ENCODE data around the gene COX15.

DNA sequence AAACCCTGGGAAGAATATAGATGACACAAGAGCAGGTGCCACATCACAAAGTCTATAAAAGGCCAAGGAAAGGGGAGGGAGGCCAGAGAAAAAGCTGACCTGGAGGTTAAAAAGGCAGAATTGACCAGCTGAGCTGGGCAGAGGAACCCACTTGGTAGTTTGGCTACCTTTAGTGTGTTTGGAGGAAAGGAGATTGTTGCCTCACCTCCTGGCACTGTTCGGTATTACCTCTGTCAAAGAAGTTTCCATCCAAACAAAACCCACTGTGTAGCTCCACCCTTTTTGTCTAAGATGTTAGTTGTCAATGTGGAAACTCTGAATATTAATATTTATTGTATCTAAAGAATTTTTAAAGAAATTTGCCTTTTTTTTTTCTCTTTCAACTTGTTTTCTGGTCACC, 49.2 kb downstream of the COX15 start:
- TF ChIP-seq, protein P1, sequence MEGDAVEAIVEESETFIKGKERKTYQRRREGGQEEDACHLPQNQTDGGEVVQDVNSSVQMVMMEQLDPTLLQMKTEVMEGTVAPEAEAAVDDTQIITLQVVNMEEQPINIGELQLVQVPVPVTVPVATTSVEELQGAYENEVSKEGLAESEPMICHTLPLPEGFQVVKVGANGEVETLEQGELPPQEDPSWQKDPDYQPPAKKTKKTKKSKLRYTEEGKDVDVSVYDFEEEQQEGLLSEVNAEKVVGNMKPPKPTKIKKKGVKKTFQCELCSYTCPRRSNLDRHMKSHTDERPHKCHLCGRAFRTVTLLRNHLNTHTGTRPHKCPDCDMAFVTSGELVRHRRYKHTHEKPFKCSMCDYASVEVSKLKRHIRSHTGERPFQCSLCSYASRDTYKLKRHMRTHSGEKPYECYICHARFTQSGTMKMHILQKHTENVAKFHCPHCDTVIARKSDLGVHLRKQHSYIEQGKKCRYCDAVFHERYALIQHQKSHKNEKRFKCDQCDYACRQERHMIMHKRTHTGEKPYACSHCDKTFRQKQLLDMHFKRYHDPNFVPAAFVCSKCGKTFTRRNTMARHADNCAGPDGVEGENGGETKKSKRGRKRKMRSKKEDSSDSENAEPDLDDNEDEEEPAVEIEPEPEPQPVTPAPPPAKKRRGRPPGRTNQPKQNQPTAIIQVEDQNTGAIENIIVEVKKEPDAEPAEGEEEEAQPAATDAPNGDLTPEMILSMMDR (IDR thresholded peaks at IDR 0.05; ENCODE audit: low read depth, low read length) = no peak
- TF ChIP-seq POLR2A (IDR thresholded peaks at IDR 0.05; ENCODE audit: extremely low read depth, insufficient read length) = no peak
- TF ChIP-seq, protein P2, sequence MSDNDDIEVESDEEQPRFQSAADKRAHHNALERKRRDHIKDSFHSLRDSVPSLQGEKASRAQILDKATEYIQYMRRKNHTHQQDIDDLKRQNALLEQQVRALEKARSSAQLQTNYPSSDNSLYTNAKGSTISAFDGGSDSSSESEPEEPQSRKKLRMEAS (IDR thresholded peaks at IDR 0.05; ENCODE audit: low read depth, low read length) = no peak
- no peak for TF ChIP-seq MYC (IDR thresholded peaks at IDR 0.05; ENCODE audit: low read depth, low read length)

Data from NB4 (cell line).